ENCODE measurements around the gene PTPN11. TPM values are rescaled to one million over a fixed set of nuclear protein-coding genes. Genes with fewer than 3 reads are reported as not detected.

Gene PTPN11
- total and polyA plus RNA-seq, 4 donors, result 33.7 to 73.3 (median 36.4) TPM

GRCh38 chr12:112374166-112374740, 44.5 kb upstream of the PTPN11 start:
- H3K36me3 ChIP-seq (ENCODE audit: control insufficient read depth in 4 of 4, insufficient read depth in 3 of 4, low read depth in 1 of 4, low read length in 3 of 4), result no peaks in the 10 kb centered on the region
- WGBS, result 97% methylated on average over 3 of the region's 3 CpGs
- no peaks in the 10 kb centered on the region for H3K9me3 ChIP-seq (ENCODE audit: control insufficient read depth in 4 of 4, low read length in 3 of 4)
- no peaks in the 10 kb centered on the region for H3K4me1 ChIP-seq (ENCODE audit: control insufficient read depth in 4 of 4, insufficient read depth in 4 of 4, low read length in 3 of 4)
- no peak for DNase-seq (ENCODE audit: low spot score)
- H3K27me3 ChIP-seq (ENCODE audit: control insufficient read depth in 4 of 4, insufficient read depth in 4 of 4, low read length in 3 of 4), result no peaks in the 10 kb centered on the region
- no peak overlapping the region for H3K27ac ChIP-seq (ENCODE audit: low read depth in 1 of 2, low read length in 2 of 2)
- H3K4me3 ChIP-seq (ENCODE audit: low read depth in 1 of 3, low read length in 3 of 3), result no peak overlapping the region
- H3K9ac ChIP-seq (ENCODE audit: low read depth in 1 of 2, low read length in 2 of 2), result no peak overlapping the region
- TF ChIP-seq SP1 (IDR thresholded peaks at IDR 0.05) (no peak), REST (IDR thresholded peaks at IDR 0.05) (no peak), ZBTB33 (IDR thresholded peaks at IDR 0.05) (no peak), FOXA2 (IDR thresholded peaks at IDR 0.05) (no peak)

- Histone ChIP-seq H3K27ac (ENCODE audit: low read depth in 1 of 2, low read length in 2 of 2) (no peak overlapping the region), H3K9me3 (ENCODE audit: control insufficient read depth in 4 of 4, low read length in 3 of 4) (no peaks in the 10 kb centered on the region), H3K27me3 (ENCODE audit: control insufficient read depth in 4 of 4, insufficient read depth in 4 of 4, low read length in 3 of 4) (no peaks in the 10 kb centered on the region), H3K36me3 (ENCODE audit: control insufficient read depth in 4 of 4, insufficient read depth in 3 of 4, low read depth in 1 of 4, low read length in 3 of 4) (no peaks in the 10 kb centered on the region), H3K9ac (ENCODE audit: low read depth in 1 of 2, low read length in 2 of 2) (no peak overlapping the region), H3K4me3 (ENCODE audit: low read depth in 1 of 3, low read length in 3 of 3) (no peak overlapping the region), H3K4me1 (ENCODE audit: control insufficient read depth in 4 of 4, insufficient read depth in 4 of 4, low read length in 3 of 4) (no peaks in the 10 kb centered on the region)
- no peak for DNase-seq (ENCODE audit: low spot score)
- WGBS, result 70% methylated on average over 5 of the region's 5 CpGs
- TF ChIP-seq RAD21 (IDR thresholded peaks at IDR 0.05) (no peak), ZBTB33 (IDR thresholded peaks at IDR 0.05) (no peak), GABPA (IDR thresholded peaks at IDR 0.05 in 1 of 2, conservative IDR thresholded peaks at IDR 0.05 in 1 of 2) (no peak), NR2F2 (IDR thresholded peaks at IDR 0.05) (no peak), HNF4G (IDR thresholded peaks at IDR 0.05) (no peak), YY1 (IDR thresholded peaks at IDR 0.05) (no peak), TAF1 (conservative IDR thresholded peaks at IDR 0.05) (no peak), SP1 (IDR thresholded peaks at IDR 0.05) (no peak), FOXA2 (IDR thresholded peaks at IDR 0.05) (no peak), REST (IDR thresholded peaks at IDR 0.05) (no peak), ATF3 (IDR thresholded peaks at IDR 0.05) (no peak), HNF4A (conservative IDR thresholded peaks at IDR 0.05) (no peak), RXRA (IDR thresholded peaks at IDR 0.05) (no peak), MAX (IDR thresholded peaks at IDR 0.05) (no peak), CTCF (IDR thresholded peaks at IDR 0.05; ENCODE audit: low read depth, low read length, missing input control) (no peak), FOXA1 (IDR thresholded peaks at IDR 0.05) (no peak), JUND (IDR thresholded peaks at IDR 0.05) (no peak), EGR1 (IDR thresholded peaks at IDR 0.05; ENCODE audit: low read depth in 2 of 2) (no peak)
These were observed 43.6 kb upstream of the PTPN11 start for GRCh38 chr12:112375105-112375504.

Measured in liver (tissue), 9 donors.